ENCODE data around the gene AJAP1.

The AJAP1 gene

DNA sequence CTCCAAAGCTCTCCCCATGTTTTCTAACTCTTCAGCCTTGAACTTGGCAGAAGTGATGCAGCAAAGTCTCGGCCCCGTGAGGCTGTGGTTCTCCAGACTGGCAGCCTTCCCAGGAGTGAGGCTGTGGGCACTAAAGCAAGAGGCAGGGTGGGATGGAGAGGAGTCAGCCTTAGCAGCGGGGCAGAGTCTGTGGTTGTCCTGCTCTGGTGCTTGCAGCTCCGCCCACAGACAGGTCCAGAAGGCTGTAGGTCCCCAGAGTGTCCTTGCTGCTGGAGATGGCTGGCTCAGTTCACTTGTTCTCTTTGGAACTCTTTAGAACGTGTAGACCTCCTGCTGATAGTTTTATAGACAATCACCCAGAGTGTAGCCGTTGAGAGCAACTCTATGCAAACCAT is 142.6 kb downstream of the AJAP1 start:
- TF ChIP-seq CTCF (IDR thresholded peaks at IDR 0.05; ENCODE audit: low read depth, low read length, missing control alignments) = no peak
- no peak for DNase-seq
- no peaks in the 10 kb centered on the region for H3K27me3 ChIP-seq (replicated peaks)
- H3K27ac ChIP-seq = no peak overlapping the region
- no peak overlapping the region for H3K4me3 ChIP-seq (ENCODE audit: low read depth, low read length)
- H3K36me3 ChIP-seq (replicated peaks) = no peaks in the 10 kb centered on the region
- in situ Hi-C loops (cut with HindIII; ENCODE audit: low pct_ligation_motif_present, low sequenced_read_pairs) = no loop called here

DNA sequence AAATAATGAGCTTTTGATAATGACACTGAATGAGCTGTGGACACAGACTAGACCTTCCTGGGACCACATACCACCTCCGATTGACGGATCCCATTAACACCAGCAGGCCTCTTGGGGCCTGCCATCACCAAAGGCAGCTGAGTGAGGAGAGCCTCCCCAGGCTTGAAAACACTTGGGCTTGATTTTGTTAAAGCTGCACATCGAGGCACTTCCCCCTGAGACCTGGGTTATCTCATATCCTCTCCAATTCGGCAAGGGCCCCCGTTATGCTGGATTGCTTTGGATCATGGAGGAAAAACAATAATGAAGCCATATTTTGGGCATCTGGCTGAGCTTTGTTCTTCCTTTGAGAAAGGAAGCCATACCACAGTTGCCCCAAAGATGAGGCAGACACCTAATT is 143.0 kb downstream of the AJAP1 start:
- Histone ChIP-seq H3K4me3 (ENCODE audit: low read depth, low read length) (no peak overlapping the region), H3K27me3 (replicated peaks) (no peaks in the 10 kb centered on the region), H3K27ac (no peak overlapping the region), H3K36me3 (replicated peaks) (no peaks in the 10 kb centered on the region)
- no peak for TF ChIP-seq CTCF (IDR thresholded peaks at IDR 0.05; ENCODE audit: low read depth, low read length, missing control alignments)
- in situ Hi-C loops (cut with HindIII; ENCODE audit: low pct_ligation_motif_present, low sequenced_read_pairs) = no loop called here
- DNase-seq = no peak

GRCh38 chr1:4801192-4801924 is 146.9 kb downstream of the AJAP1 start:
- H3K27ac ChIP-seq = no peak overlapping the region
- in situ Hi-C loops (cut with HindIII; ENCODE audit: low pct_ligation_motif_present, low sequenced_read_pairs) = no loop called here
- no peaks in the 10 kb centered on the region for H3K36me3 ChIP-seq (replicated peaks)
- TF ChIP-seq CTCF (IDR thresholded peaks at IDR 0.05; ENCODE audit: low read depth, low read length, missing control alignments) = no peak
- no peak for DNase-seq
- H3K27me3 ChIP-seq (replicated peaks) = no peaks in the 10 kb centered on the region
- H3K4me3 ChIP-seq (ENCODE audit: low read depth, low read length) = no peak overlapping the region

- in situ Hi-C loops (cut with HindIII; ENCODE audit: low pct_ligation_motif_present, low sequenced_read_pairs) = no loop called here
- H3K4me3 ChIP-seq (ENCODE audit: low read depth, low read length) = no peak overlapping the region
- no peak overlapping the region for H3K27ac ChIP-seq
- no peak for TF ChIP-seq CTCF (IDR thresholded peaks at IDR 0.05; ENCODE audit: low read depth, low read length, missing control alignments)
- DNase-seq = no peak
- no peaks in the 10 kb centered on the region for H3K27me3 ChIP-seq (replicated peaks)
- H3K36me3 ChIP-seq (replicated peaks) = no peaks in the 10 kb centered on the region
These were observed 147.6 kb downstream of the AJAP1 start for GRCh38 chr1:4802024-4802423.

GRCh38 chr1:4803335-4803734 is 148.9 kb downstream of the AJAP1 start:
- Histone ChIP-seq H3K27ac (no peak overlapping the region), H3K36me3 (replicated peaks) (no peaks in the 10 kb centered on the region), H3K4me3 (ENCODE audit: low read depth, low read length) (no peak overlapping the region), H3K27me3 (replicated peaks) (no peaks in the 10 kb centered on the region)
- TF ChIP-seq CTCF (IDR thresholded peaks at IDR 0.05; ENCODE audit: low read depth, low read length, missing control alignments) = no peak
- DNase-seq = no peak
- in situ Hi-C loops (cut with HindIII; ENCODE audit: low pct_ligation_motif_present, low sequenced_read_pairs) = no loop called here

- Histone ChIP-seq H3K27me3 (replicated peaks) (no peaks in the 10 kb centered on the region), H3K4me3 (ENCODE audit: low read depth, low read length) (no peak overlapping the region), H3K27ac (no peak overlapping the region), H3K36me3 (replicated peaks) (no peaks in the 10 kb centered on the region)
- no peak for TF ChIP-seq CTCF (IDR thresholded peaks at IDR 0.05; ENCODE audit: low read depth, low read length, missing control alignments)
- in situ Hi-C loops (cut with HindIII; ENCODE audit: low pct_ligation_motif_present, low sequenced_read_pairs) = no loop called here
- DNase-seq = no peak
These were observed 151.6 kb downstream of the AJAP1 start for GRCh38 chr1:4805987-4806386.
